GM12872 (cell line): ENCODE measurements around the gene FAF1.

ENCODE experiments used
- TF ChIP-seq, protein P1 (sequence below): IDR thresholded peaks from 3 replicates; pipeline ENCODE4 v1.5.1; 2011; ENCODE audit warnings: low read depth, mild to moderate bottlenecking, low read length, moderate library complexity; ENCODE audit not compliant: insufficient read depth

The FAF1 gene

DNA sequence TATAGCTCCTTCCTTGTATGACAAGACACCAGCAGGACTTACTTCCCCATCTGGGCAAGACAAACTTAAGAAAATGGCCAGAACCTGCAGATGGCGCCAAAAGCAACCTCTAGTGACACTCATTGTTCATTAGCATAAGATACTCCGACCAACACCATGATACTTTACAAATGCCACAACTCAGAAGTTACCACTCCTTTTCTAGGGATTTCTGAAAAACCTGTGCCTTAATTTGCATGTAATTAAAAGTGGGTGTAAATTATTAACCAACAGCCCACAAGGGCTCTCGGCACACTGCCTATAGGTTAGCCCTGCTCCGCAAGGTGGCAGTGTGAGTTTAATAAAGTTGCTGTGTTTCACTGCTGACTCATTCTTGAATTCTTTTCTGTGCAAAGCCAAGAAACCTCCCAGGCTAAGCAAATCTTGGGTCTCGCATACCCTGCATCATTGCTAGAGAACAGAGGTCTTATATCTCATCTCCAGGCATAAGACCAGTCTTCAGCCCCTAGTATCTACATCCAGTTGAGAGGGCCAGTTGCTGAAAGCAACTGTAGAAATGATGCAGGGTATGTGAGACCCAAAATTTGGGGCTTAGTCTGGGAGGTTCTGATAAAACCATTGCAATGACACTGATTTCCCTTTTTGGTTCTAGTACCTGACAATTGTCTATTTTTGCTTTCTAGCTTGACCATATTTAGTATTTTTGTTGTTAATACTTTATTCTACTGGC, 86.4 kb downstream of the FAF1 start:
- TF ChIP-seq, protein P1, sequence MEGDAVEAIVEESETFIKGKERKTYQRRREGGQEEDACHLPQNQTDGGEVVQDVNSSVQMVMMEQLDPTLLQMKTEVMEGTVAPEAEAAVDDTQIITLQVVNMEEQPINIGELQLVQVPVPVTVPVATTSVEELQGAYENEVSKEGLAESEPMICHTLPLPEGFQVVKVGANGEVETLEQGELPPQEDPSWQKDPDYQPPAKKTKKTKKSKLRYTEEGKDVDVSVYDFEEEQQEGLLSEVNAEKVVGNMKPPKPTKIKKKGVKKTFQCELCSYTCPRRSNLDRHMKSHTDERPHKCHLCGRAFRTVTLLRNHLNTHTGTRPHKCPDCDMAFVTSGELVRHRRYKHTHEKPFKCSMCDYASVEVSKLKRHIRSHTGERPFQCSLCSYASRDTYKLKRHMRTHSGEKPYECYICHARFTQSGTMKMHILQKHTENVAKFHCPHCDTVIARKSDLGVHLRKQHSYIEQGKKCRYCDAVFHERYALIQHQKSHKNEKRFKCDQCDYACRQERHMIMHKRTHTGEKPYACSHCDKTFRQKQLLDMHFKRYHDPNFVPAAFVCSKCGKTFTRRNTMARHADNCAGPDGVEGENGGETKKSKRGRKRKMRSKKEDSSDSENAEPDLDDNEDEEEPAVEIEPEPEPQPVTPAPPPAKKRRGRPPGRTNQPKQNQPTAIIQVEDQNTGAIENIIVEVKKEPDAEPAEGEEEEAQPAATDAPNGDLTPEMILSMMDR, result peak; percentile 75

DNA sequence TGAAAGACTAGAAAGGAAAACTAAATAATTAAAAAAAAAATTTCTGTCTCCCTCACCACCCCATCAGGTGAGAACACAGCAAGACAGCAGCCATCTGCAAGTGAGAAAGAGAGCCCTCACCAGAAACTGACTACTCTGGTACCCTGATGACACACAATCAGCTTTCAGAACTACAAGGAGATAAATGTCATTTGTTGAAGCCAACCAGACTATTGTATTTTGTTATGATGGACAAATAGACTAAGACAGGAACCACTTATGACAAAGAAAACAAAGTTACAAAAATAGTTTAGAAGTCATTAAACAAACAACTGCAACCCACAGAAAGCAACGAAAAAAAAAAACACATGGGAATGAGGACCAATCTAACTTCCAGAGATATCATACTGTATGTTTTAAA, 98.3 kb downstream of the FAF1 start:
- TF ChIP-seq, protein P1, result no peak

DNA sequence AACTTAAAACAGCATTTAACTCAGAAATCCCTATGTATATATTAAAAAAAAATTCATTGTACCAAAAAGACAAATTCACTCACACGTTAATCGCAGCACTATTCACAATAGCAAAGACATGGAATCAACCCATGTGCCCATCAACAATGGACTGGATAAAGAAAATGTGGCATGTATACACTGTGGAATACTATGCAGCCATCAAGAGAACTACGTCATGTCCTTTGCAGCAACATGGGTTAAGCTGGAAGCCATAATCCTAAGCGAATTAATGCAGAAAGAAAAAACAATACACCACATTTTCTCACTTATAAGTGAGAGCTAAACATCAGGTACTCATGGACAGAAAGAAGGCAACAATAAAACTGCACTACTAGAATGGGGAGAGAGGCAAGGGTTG, 99.4 kb downstream of the FAF1 start:
- TF ChIP-seq, protein P1, result no peak

DNA sequence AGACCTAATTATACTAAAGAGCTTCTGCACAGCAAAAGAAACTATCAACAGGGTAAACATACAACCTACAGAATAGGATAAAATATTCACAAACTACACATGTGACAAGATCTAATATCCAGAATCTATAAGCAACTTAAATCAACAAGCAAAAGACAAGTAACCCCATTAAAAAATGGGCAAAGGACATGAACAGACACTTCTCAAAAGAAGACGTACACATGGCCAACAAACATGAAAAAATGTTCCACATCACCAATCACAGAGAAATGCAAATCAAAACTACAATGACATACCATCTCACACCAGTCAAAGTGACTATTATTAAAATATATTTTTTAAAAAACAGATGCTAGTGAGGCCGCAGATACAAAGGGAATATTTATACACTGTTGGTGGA, 99.8 kb downstream of the FAF1 start:
- TF ChIP-seq, protein P1, result no peak

DNA sequence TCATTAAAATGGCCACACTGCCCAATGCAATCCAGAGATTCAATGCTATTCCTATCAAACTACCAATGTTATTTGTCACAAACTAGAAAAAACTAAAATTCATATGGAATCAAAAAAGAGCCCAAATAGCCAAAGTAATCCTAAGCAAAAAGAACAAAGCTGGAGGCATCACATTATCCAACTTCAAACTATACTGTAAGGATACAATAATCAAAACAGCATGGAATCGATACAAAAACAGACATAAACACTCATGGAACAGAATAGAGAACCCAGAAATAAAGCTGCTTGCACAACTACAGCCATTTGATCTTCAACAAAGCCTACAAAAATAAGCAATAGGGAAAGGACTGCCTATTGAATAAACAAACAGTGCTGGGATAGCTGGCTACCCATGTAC, 100.4 kb downstream of the FAF1 start:
- TF ChIP-seq, protein P1, result no peak

DNA sequence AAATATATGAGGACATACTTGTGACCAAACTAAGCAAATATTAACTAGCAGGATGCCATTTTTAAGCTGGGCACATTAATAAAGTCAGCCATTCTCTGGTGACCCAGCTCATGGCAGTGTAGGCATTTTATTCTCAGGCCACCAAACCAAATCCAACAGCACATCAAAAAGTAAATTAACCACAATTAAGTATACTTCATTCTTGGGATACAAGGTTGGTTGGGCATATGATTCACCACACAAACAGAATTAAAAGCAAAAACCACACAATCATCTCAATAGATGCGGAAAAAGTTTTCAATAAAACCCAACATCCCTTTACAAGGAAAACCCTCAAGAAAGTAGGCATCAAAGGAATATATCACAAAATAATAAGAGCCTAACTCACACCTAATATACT, 101.3 kb downstream of the FAF1 start:
- TF ChIP-seq, protein P1, result no peak

DNA sequence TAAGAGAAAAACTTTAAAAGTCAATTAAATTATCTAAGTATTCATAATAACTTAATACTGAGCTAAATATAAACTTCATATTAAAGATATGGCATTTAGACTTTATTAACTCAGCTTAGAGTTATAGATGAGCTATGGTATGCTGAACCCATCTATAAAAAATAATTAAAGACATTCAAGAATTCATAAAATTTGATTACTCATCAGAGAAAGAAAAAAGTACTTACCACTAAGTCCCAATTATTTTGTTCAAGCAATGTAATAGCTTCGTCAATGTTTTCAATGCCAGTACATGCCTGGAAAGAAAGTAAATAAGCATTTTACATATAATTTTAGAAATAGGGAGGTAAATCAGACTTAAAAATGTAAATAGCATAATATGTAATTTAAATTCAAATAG, 102.4 kb downstream of the FAF1 start:
- TF ChIP-seq, protein P1, result no peak
